H1 (cell line): Measurements from ENCODE around the gene TET2. TPM values are rescaled to one million over a fixed set of nuclear protein-coding genes. Genes with fewer than 3 reads are reported as not detected.

Source experiments
- CTCF ChIA-PET: fragments of 300-600 bp; sonication (Branson Sonifier 250); formaldehyde crosslinking; loops from one replicate; lab custom pipeline; 2021; ENCODE audit not compliant: partially characterized antibody; lab: Charles Lee
- POLR2A ChIA-PET: fragments of 300-600 bp; sonication (Branson Sonifier 250); formaldehyde crosslinking; loops from one replicate; lab custom pipeline; 2021; ENCODE audit warnings: inconsistent platforms; ENCODE audit not compliant: partially characterized antibody; lab: Charles Lee
- DNase-seq, 2 experiments: peaks; one replicate each; pipeline versions ENCODE4 v3.0.0 to v3.0.0-alpha.2; 2010 to 2022; ENCODE audit warnings: low spot score in 2 of 2, low read depth in 1 of 2, mixed read lengths in 1 of 2
- FAIRE-seq: peaks from 2 replicates; lab custom pipeline; 2011; peaks lifted over from hg19 to GRCh38; lab: Jason Lieb, UNC
- H2AFZ ChIP-seq: 2 replicates; pipeline ENCODE4 v1.8.1; 2012; ENCODE audit warnings: low read length, inconsistent platforms
- H2AK5ac ChIP-seq: 2 replicates; pipeline ENCODE4 v1.6.1; 2013; ENCODE audit warnings: low read depth, low read length
- H2BK120ac ChIP-seq: replicated peaks from 2 replicates; pipeline ENCODE3; 2013; ENCODE audit warnings: low read depth, low read length, inconsistent platforms
- H2BK12ac ChIP-seq: 2 replicates; pipeline ENCODE4 v1.6.1; 2013; ENCODE audit warnings: low read depth, low read length
- H2BK15ac ChIP-seq: 2 replicates; pipeline ENCODE4 v1.6.1; 2013; ENCODE audit warnings: low read length
- H2BK20ac ChIP-seq: 2 replicates; pipeline ENCODE4 v1.6.1; 2013; ENCODE audit warnings: low read length
- H2BK5ac ChIP-seq: 2 replicates; pipeline ENCODE4 v1.6.1; 2013; ENCODE audit warnings: low read depth, low read length
- H3K14ac ChIP-seq: 2 replicates; pipeline ENCODE4 v1.6.1; 2013; ENCODE audit warnings: inconsistent platforms; ENCODE audit not compliant: insufficient read length
- H3K18ac ChIP-seq: 2 replicates; pipeline ENCODE4 v1.6.1; 2013; ENCODE audit warnings: low read length; ENCODE audit errors: extremely low read depth
- H3K23ac ChIP-seq: 2 replicates; pipeline ENCODE4 v1.6.1; 2013; ENCODE audit warnings: inconsistent platforms; ENCODE audit not compliant: insufficient read length
- H3K23me2 ChIP-seq: 2 replicates; pipeline ENCODE4 v1.6.1; 2013; ENCODE audit warnings: low read depth, low read length
- H3K27ac ChIP-seq: 2 replicates; pipeline ENCODE4 v1.6.1; 2011; ENCODE audit warnings: low read depth, low read length, inconsistent platforms
- H3K27me3 ChIP-seq, 4 experiments: replicated peaks in 1 of 4; 1 replicate in 1 of 4; 2 replicates in 3 of 4; pipeline versions ENCODE4 v1.6.1 to v1.8.1; 2011 to 2013; ENCODE audit warnings: low read length in 3 of 4, mild to moderate bottlenecking in 3 of 4, inconsistent platforms in 2 of 4, mixed read lengths in 2 of 4, moderate library complexity in 1 of 4; ENCODE audit not compliant: control insufficient read depth in 3 of 4, insufficient read depth in 3 of 4; ENCODE audit errors: extremely low read depth in 1 of 4
- H3K36me3 ChIP-seq, 4 experiments: 2 replicates each; pipeline versions ENCODE4 v1.6.1 to v1.8.1; 2011 to 2013; ENCODE audit warnings: mild to moderate bottlenecking in 4 of 4, low read length in 3 of 4, moderate library complexity in 2 of 4, control low read depth in 1 of 4, inconsistent platforms in 1 of 4; ENCODE audit not compliant: insufficient read depth in 4 of 4, control insufficient read depth in 2 of 4
- H3K4ac ChIP-seq: replicated peaks from 2 replicates; pipeline ENCODE3; 2013; ENCODE audit warnings: low read length, low read depth, mixed read lengths, inconsistent platforms; ENCODE audit not compliant: insufficient read length
- H3K4me1 ChIP-seq, 4 experiments: replicated peaks in 1 of 4; 1 replicate in 1 of 4; 2 replicates in 3 of 4; pipeline versions ENCODE4 v1.6.1 to v1.8.1; 2011 to 2013; ENCODE audit warnings: low read length in 3 of 4, inconsistent platforms in 2 of 4, mixed read lengths in 1 of 4; ENCODE audit not compliant: insufficient read depth in 4 of 4, control insufficient read depth in 3 of 4
- H3K4me2 ChIP-seq, 2 experiments: 2 replicates each; pipeline versions ENCODE4 v1.6.1 to v1.8.1; 2011 to 2013; ENCODE audit warnings: low read depth in 2 of 2, low read length in 2 of 2, control low read depth in 1 of 2, inconsistent platforms in 1 of 2, mild to moderate bottlenecking in 1 of 2; ENCODE audit not compliant: insufficient read depth in 1 of 2
- H3K4me3 ChIP-seq, 4 experiments: fragments of 200-600, 300-600 bp in 1 of 4; sonication (generic), shearing (Covaris generic), sonication (Bioruptor Twin) in 1 of 4; 2 replicates each; pipeline versions ENCODE4 v1.5.1 to v1.8.1; 2011 to 2016; ENCODE audit warnings: low read length in 4 of 4, low read depth in 3 of 4, control low read depth in 2 of 4, inconsistent platforms in 2 of 4, mild to moderate bottlenecking in 2 of 4, mixed read lengths in 1 of 4, moderate library complexity in 1 of 4; ENCODE audit not compliant: insufficient read depth in 2 of 4; ENCODE audit errors: extremely low read depth in 1 of 4
- H3K56ac ChIP-seq: replicated peaks from 2 replicates; pipeline ENCODE3; 2013; ENCODE audit warnings: low read depth, mild to moderate bottlenecking, mixed read lengths, low read length, inconsistent platforms; ENCODE audit not compliant: insufficient read length
- H3K79me1 ChIP-seq: 2 replicates; pipeline ENCODE4 v1.6.1; 2013; ENCODE audit warnings: low read depth, low read length, control low read depth
- H3K79me2 ChIP-seq, 2 experiments: 2 replicates each; pipeline versions ENCODE4 v1.6.1 to v1.8.1; 2012 to 2013; ENCODE audit warnings: low read length in 2 of 2, mild to moderate bottlenecking in 2 of 2, inconsistent platforms in 1 of 2; ENCODE audit not compliant: insufficient read depth in 2 of 2, control insufficient read depth in 1 of 2
- H3K9ac ChIP-seq, 4 experiments: replicated peaks in 1 of 4; 1 replicate in 1 of 4; 2 replicates in 3 of 4; pipeline versions ENCODE4 v1.6.1 to v1.8.1; 2011 to 2013; ENCODE audit warnings: low read depth in 3 of 4, low read length in 3 of 4, control low read depth in 2 of 4, mild to moderate bottlenecking in 2 of 4, moderate library complexity in 2 of 4, inconsistent platforms in 1 of 4; ENCODE audit errors: extremely low read depth in 1 of 4
- H3K9me3 ChIP-seq, 2 experiments: 2 replicates each; pipeline versions ENCODE4 v1.6.1 to v1.8.1; 2012 to 2013; ENCODE audit warnings: mild to moderate bottlenecking in 2 of 2, moderate library complexity in 2 of 2, control low read depth in 1 of 2, inconsistent platforms in 1 of 2, low read depth in 1 of 2, low read length in 1 of 2, mixed read lengths in 1 of 2; ENCODE audit not compliant: insufficient read depth in 2 of 2
- H4K20me1 ChIP-seq, 2 experiments: replicated peaks in 1 of 2; 2 replicates each; pipeline versions ENCODE3 to v1.8.1; 2011 to 2013; ENCODE audit warnings: inconsistent platforms in 2 of 2, low read length in 2 of 2, mild to moderate bottlenecking in 1 of 2; ENCODE audit not compliant: insufficient read depth in 2 of 2, control insufficient read depth in 1 of 2
- H4K5ac ChIP-seq: 2 replicates; pipeline ENCODE4 v1.6.1; 2013; ENCODE audit warnings: low read length, low read depth, mixed read lengths, inconsistent platforms; ENCODE audit not compliant: insufficient read length
- H4K8ac ChIP-seq: 2 replicates; pipeline ENCODE4 v1.8.0; 2013; ENCODE audit warnings: mild to moderate bottlenecking, moderate library complexity, low read length, inconsistent platforms; ENCODE audit not compliant: insufficient read depth; ENCODE audit errors: extremely low read depth
- H4K91ac ChIP-seq: replicated peaks from 2 replicates; pipeline ENCODE3; 2013; ENCODE audit warnings: low read length, mixed read lengths, inconsistent platforms; ENCODE audit not compliant: insufficient read length
- CHD1 ChIP-seq: IDR thresholded peaks from 2 replicates; pipeline ENCODE4 v1.6.1; 2012; ENCODE audit warnings: low read depth, low read length, improper control_type of control experiment
- NRF1 ChIP-seq: IDR thresholded peaks from 2 replicates; pipeline ENCODE4 v1.6.1; 2011; ENCODE audit warnings: mild to moderate bottlenecking, low read depth, low read length, improper control_type of control experiment
- POLR2AphosphoS5 ChIP-seq: IDR thresholded peaks from 2 replicates; pipeline ENCODE4 v1.6.1; 2011; ENCODE audit warnings: low read depth, low read length
- RAD21 ChIP-seq, 2 experiments: IDR thresholded peaks in 1 of 2; conservative IDR thresholded peaks in 1 of 2; 2 replicates each; pipeline ENCODE4 v1.6.1; 2011; ENCODE audit warnings: low read depth in 2 of 2, low read length in 2 of 2, improper control_type of control experiment in 1 of 2, inconsistent platforms in 1 of 2, mild to moderate bottlenecking in 1 of 2, moderate library complexity in 1 of 2
- SIRT6 ChIP-seq: IDR thresholded peaks from one replicate; pipeline ENCODE4 v1.7.1; 2012; ENCODE audit warnings: low read length, inconsistent platforms
- SIX5 ChIP-seq: IDR thresholded peaks from 2 replicates; pipeline ENCODE4 v1.6.1; 2011; ENCODE audit warnings: mild to moderate bottlenecking, low read depth, low read length
- SRF ChIP-seq: IDR thresholded peaks from 2 replicates; pipeline ENCODE4 v1.6.1; 2011; ENCODE audit warnings: mild to moderate bottlenecking, low read depth, low read length, moderate library complexity
- TAF1 ChIP-seq: IDR thresholded peaks from 2 replicates; pipeline ENCODE4 v1.6.1; 2011; ENCODE audit warnings: mild to moderate bottlenecking, low read depth, low read length
- TBP ChIP-seq: IDR thresholded peaks from 2 replicates; pipeline ENCODE4 v1.6.1; 2011; ENCODE audit warnings: low read depth, low read length, improper control_type of control experiment
- WGBS, 2 experiments: shearing (Covaris generic) in 1 of 2; methylation state at CpG; one replicate each; pipeline versions ENCODE4 v1.1.6 to v1.1.7; 2013 to 2015; ENCODE audit warnings: low lambda C conversion rate in 2 of 2, mixed read lengths in 2 of 2, inconsistent platforms in 1 of 2, low coverage in 1 of 2, missing lambda C conversion rate in 1 of 2; ENCODE audit not compliant: insufficient replicate concordance in 2 of 2, insufficient coverage in 1 of 2, insufficient read length in 1 of 2; ENCODE audit errors: extremely low coverage in 1 of 2, missing lambda C conversion rate in 1 of 2; 5-methylcytosine and 5-hydroxymethylcytosine counted together
- polyA plus RNA-seq, 7 experiments: library from polyadenylated mRNA; depleted of rRNA in 3 of 7; stranded (reverse) in 5 of 7; unstranded in 2 of 7; fragments of >200 nt in 5 of 7; fragments of 200-250 nt in 2 of 7; gene quantifications; 1 replicate in 5 of 7; 2 replicates in 1 of 7; 4 replicates in 1 of 7; pipeline versions ENCODE4 v1.2.1 to v1.2.3, GENCODE V29; 2011 to 2013; ENCODE audit warnings: missing spikeins in 2 of 7, mixed read lengths in 2 of 7
- total RNA-seq: library from RNA; stranded (reverse); fragmentation: NEBNext Ultra II Directional; extraction: Animal tissue kit (Norgen Biotek cat#: 25700); gene quantifications from 2 replicates; pipeline ENCODE4 v1.2.1, GENCODE V29; 2021

TET2 gene
- total and polyA plus RNA-seq, 2 of the 8 experiments (the other 6 are each of a cell fraction or from before 2014, with no cell fraction given) = 1.0 to 2.6 TPM

- FAIRE-seq = no peak
- 92% methylated on average over 3 of the region's 3 CpGs; no CpG with 5 or more reads in 1 of the 2 experiments for WGBS, 2 experiments
- H3K79me1 ChIP-seq = no peaks in the 10 kb centered on the region
These were observed 120.6 kb downstream of the TET2 start for GRCh38 chr4:105267280-105267679.

More at GRCh38 chr4:105267280-105267679, 120.6 kb downstream of the TET2 start:
- TF ChIP-seq RAD21 (IDR thresholded peaks at IDR 0.05 in 1 of 2, conservative IDR thresholded peaks at IDR 0.05 in 1 of 2; ENCODE audit: low read depth in 2 of 2, low read length in 2 of 2) (no peak), TBP (no peak), CHD1 (no peak), POLR2AphosphoS5 (no peak), SIX5 (no peak), TAF1 (no peak), SRF (no peak), SIRT6 (no peak), NRF1 (no peak)
- TF ChIP-seq, all 59 proteins: peak for 0
- Histone ChIP-seq H2BK12ac (no peak overlapping the region), H4K91ac (no peak overlapping the region), H2AFZ (no peak overlapping the region), H3K14ac (no peak overlapping the region), H3K4ac (no peak overlapping the region), H4K20me1 (no peaks in the 10 kb centered on the region), H3K23me2 (no peaks in the 10 kb centered on the region), H4K5ac (no peak overlapping the region), H3K4me2 (no peak overlapping the region), H2AK5ac (no peak overlapping the region), H3K36me3 (no peaks in the 10 kb centered on the region; a peak in 1 of 8 replicates), H3K18ac (no peak overlapping the region), H3K9ac (no peak overlapping the region), H2BK5ac (no peak overlapping the region), H3K56ac (no peak overlapping the region), H2BK15ac (no peak overlapping the region), H3K4me1 (no peaks in the 10 kb centered on the region), H3K9me3 (no peaks in the 10 kb centered on the region), H4K8ac (no peak overlapping the region), H2BK120ac (no peak overlapping the region), H2BK20ac (no peak overlapping the region), H3K79me2 (no peaks in the 10 kb centered on the region), H3K27ac (no peak overlapping the region), H3K23ac (no peak overlapping the region), H3K27me3 (no peaks in the 10 kb centered on the region), H3K4me3 (no peak overlapping the region)
- ChIA-PET POLR2A (no interaction called here), CTCF (interaction anchor here (0.6 kb wide), 1 partner anchor 348 kb away, joined by 3 read pairs; no protein-coding TSS in a partner anchor)
- no peak for DNase-seq
